Astrocyte (in vitro differentiated cells and primary cell): ENCODE data around the gene TMEM141.

Experiments
- CTCF ChIP-seq: IDR thresholded peaks from 2 replicates; pipeline ENCODE4 v1.5.1; 2011; ENCODE audit warnings: low read depth, mild to moderate bottlenecking, inconsistent platforms, low read length, moderate library complexity; ENCODE audit not compliant: insufficient read depth
- EZH2 ChIP-seq: IDR thresholded peaks from 2 replicates; pipeline ENCODE4 v1.6.1; 2012; ENCODE audit warnings: mild to moderate bottlenecking, low read length, inconsistent platforms; ENCODE audit not compliant: insufficient read depth

- TF ChIP-seq CTCF (no peak), EZH2 (no peak)
Observed at GRCh38 chr9:136808075-136808805, 17.1 kb downstream of the TMEM141 start.
